Stimulated activated CD8-positive, alpha-beta memory T cell treated with anti-CD3 and anti-CD28 coated beads, Interleukin-7, amount 100 ng/mL, for 4 hours (primary cell): ENCODE results near the gene PDE4DIP.
A peak's percentile ranks its signal among the peaks of the same experiment; 100 is the strongest.
"Not testable (repeated sequence)": the region's sequence is repeated elsewhere in the genome, so short reads cannot be mapped to it uniquely, and the experiment has no call there.

ENCODE experiments used
- DNase-seq, 2 donors: peaks; one replicate each; pipeline ENCODE4 v3.0.0-alpha.2; 2020; ENCODE audit warnings: low read depth in 2 of 2

Gene PDE4DIP

GRCh38 chr1:148918836-148919447 lies 74.7 kb downstream of the PDE4DIP start:
- DNase-seq: not testable (repeated sequence)

GRCh38 chr1:148921047-148921446 lies 76.8 kb downstream of the PDE4DIP start:
- not testable (repeated sequence) for DNase-seq

- not testable (repeated sequence) for DNase-seq
These were observed 79.6 kb downstream of the PDE4DIP start for GRCh38 chr1:148923798-148924197.

- not testable (repeated sequence) for DNase-seq
These were observed 83.4 kb downstream of the PDE4DIP start for GRCh38 chr1:148927645-148928044.

- not testable (repeated sequence) for DNase-seq
These were observed 85.0 kb downstream of the PDE4DIP start for GRCh38 chr1:148929253-148929652.

- DNase-seq: not testable (repeated sequence)
These were observed 91.3 kb downstream of the PDE4DIP start for GRCh38 chr1:148935381-148936002.

GRCh38 chr1:148942906-148943305 lies 98.7 kb downstream of the PDE4DIP start:
- not testable (repeated sequence) for DNase-seq

GRCh38 chr1:148945130-148945529 lies 100.9 kb downstream of the PDE4DIP start:
- not testable (repeated sequence) for DNase-seq

GRCh38 chr1:148948768-148949167 lies 104.5 kb downstream of the PDE4DIP start:
- not testable (repeated sequence) for DNase-seq

GRCh38 chr1:148951336-148952227 lies 107.4 kb downstream of the PDE4DIP start:
- peak; percentile 39 to 60 for DNase-seq

- peak in 1 of 2 donors; percentile 57 for DNase-seq
These were observed 108.2 kb downstream of the PDE4DIP start for GRCh38 chr1:148952253-148952937.

- not testable (repeated sequence) for DNase-seq
These were observed 108.8 kb downstream of the PDE4DIP start for GRCh38 chr1:148952938-148953616.

- DNase-seq: not testable (repeated sequence)
These were observed 109.5 kb downstream of the PDE4DIP start for GRCh38 chr1:148953730-148954129.

GRCh38 chr1:148958343-148958742 lies 114.1 kb downstream of the PDE4DIP start:
- not testable (repeated sequence) for DNase-seq

GRCh38 chr1:148960212-148961000 lies 116.2 kb downstream of the PDE4DIP start:
- not testable (repeated sequence) for DNase-seq

GRCh38 chr1:148962127-148962857 lies 118.1 kb downstream of the PDE4DIP start:
- not testable (repeated sequence) for DNase-seq

- DNase-seq: not testable (repeated sequence)
These were observed 121.9 kb downstream of the PDE4DIP start for GRCh38 chr1:148966084-148966483.

- not testable (repeated sequence) for DNase-seq
These were observed 123.4 kb downstream of the PDE4DIP start for GRCh38 chr1:148967580-148967979.

GRCh38 chr1:148968682-148969081 lies 124.5 kb downstream of the PDE4DIP start:
- DNase-seq: not testable (repeated sequence)
